OCI-LY7 (cell line): ENCODE data around the gene TCP1.

Experiments used
- CTCF ChIP-seq: fragments of 200-600 bp; sonication (generic); conservative IDR thresholded peaks from 2 replicates; pipeline ENCODE4 v1.5.1; 2014; ENCODE audit warnings: mild to moderate bottlenecking, antibody characterized with exemption, low read length, moderate library complexity, mixed read lengths
- EZH2phosphoT487 ChIP-seq: fragments of 200-600 bp; sonication (generic); IDR thresholded peaks from 2 replicates; pipeline ENCODE4 v1.6.1; 2018; ENCODE audit warnings: low read depth, borderline replicate concordance, mild to moderate bottlenecking, mixed run types, antibody characterized with exemption, low read length, moderate library complexity, mixed read lengths

- TF ChIP-seq CTCF, result no peak
- no peak for TF ChIP-seq EZH2phosphoT487
These were observed 17.2 kb downstream of the TCP1 start for GRCh38 chr6:159772196-159772595.
